ENCODE data around the gene SLC30A3. TPM values are rescaled to one million over a fixed set of nuclear protein-coding genes. Genes with fewer than 3 reads are reported as not detected.
"Not testable (repeated sequence)": the region's sequence is repeated elsewhere in the genome, so short reads cannot be mapped to it uniquely, and the experiment has no call there.

The SLC30A3 gene
- total RNA-seq, 2 experiments from 2014 or later, result 0.45 TPM

DNA sequence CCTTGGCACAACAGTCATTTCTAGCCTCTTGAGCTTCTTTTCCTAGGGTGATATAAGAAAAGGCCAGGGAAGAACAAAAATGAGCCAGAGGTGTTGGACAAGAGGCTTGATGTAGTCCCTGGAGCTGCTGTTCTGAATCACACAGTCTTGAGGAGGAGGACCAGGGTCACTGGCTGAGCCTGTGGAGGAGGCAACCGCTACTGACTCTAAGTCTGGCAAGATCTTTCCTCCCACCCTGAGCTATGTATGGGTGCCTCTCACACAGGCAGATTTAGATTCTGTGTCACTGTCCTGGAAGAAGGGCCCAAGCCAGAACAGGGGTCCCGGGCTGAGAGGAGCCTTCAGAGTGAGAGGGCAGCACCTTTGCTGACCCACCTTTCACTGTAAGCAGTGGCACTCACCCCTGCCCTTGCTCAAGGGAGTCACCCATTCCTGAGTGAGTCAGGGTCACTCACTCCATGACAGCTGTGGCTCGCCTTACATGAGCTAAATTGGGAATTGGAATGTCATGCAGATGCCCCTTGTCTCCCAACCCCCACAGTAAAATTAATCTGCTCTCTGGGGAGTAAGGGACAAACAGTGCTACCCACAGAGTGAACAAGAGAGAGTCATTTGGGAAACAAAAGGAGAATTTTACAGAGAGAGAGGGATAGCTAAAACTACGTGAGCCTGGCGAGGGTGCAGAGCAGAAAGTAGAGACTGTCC lies 19.2 kb upstream of the SLC30A3 start, which contains the start of gene TRIM54:
Gene TRIM54, plus strand, starts transcription at position 575 of the 705 bp plus-strand sequence. CDS start 303 bp downstream, outside the sequence.
- ChIA-PET CTCF (interaction anchor here (0.7 to 5.9 kb wide), 11 partner anchors 9 to 320 kb away, joined by 3 to 75 read pairs (median 6); partner anchors contain the start of genes ABHD1, MPV17, PREB and SLC30A3), POLR2A (interaction anchor here (0.8 to 1.7 kb wide), 3 partner anchors 18 to 65 kb away, joined by 4 to 5 read pairs (median 4); partner anchors contain the start of gene CAD)
- Mint-ChIP-seq H3K27ac (no peak within 1 kb of the TSS), H3K9me3 (no peaks in the 10 kb centered on the region), H3K27me3 (peaks cover 54% of the 10 kb centered on the region), H3K36me3 (ENCODE audit: low read depth) (no peaks in the 10 kb centered on the region), H3K4me3 (no peak within 1 kb of the TSS), H3K4me1 (peaks cover 13% of the 10 kb centered on the region)
- no peak for DNase-seq

DNA sequence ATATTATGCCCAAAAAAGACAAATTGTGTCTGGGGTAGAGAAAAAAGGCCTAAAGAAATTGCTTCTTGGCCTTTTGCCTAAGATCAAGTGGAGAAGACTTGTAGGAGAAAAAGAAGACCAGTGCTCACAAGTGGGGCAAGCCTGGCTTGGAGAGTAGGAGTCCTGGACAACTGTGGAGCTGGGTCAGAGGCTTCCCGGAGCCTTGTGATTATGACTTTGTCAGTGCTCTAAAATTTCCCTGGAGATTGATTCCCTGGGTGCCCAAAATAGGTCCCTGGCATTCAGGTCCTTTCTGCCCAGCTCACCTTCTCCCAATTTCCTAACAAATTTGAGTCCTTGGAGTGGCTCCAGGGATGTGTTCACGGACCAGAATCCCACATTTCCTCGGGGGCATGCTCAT lies 18.6 kb upstream of the SLC30A3 start:
- CTCF ChIA-PET, result interaction anchor here (0.7 to 5.9 kb wide), 12 partner anchors 9 to 319 kb away, joined by 3 to 75 read pairs (median 6); partner anchors contain the start of genes ABHD1, MPV17, PREB and SLC30A3
- POLR2A ChIA-PET, result interaction anchor here (0.8 to 1.0 kb wide), 2 partner anchors 32 to 65 kb away, joined by 4 to 5 read pairs; partner anchors contain the start of gene CAD
- Mint-ChIP-seq H3K27ac (no peak overlapping the region), H3K27me3 (peaks cover 50% of the 10 kb centered on the region), H3K36me3 (ENCODE audit: low read depth) (no peaks in the 10 kb centered on the region), H3K9me3 (no peaks in the 10 kb centered on the region), H3K4me3 (no peak overlapping the region), H3K4me1 (peaks cover 13% of the 10 kb centered on the region)
- DNase-seq, result no peak

DNA sequence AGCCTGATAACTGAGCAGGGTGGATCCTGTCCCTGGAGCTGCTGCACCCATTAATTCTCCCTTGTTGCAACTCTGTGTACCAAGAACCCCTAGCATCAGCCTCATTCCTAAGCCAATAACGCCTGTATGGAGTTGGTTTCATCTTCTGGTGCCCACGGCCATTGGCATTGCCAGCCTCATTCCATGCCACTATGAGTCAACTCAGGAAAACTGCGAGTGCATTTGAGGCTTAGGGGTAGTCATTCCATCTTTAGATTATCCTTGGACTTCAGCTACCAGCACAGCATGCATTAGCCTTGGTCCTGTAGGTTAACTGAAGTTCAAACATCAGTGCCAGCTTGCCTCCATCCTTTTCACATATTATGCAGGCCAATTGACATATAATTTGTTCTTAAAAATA lies 18.0 kb upstream of the SLC30A3 start:
- DNase-seq, result no peak
- CTCF ChIA-PET, result interaction anchor here (1.0 to 5.9 kb wide), 14 partner anchors 9 to 319 kb away, joined by 3 to 75 read pairs (median 8); partner anchors contain the start of genes PREB and SLC30A3
- Mint-ChIP-seq H3K27ac (no peak overlapping the region), H3K36me3 (ENCODE audit: low read depth) (no peaks in the 10 kb centered on the region), H3K4me3 (no peak overlapping the region), H3K27me3 (peaks cover 46% of the 10 kb centered on the region), H3K4me1 (peaks cover 13% of the 10 kb centered on the region), H3K9me3 (no peaks in the 10 kb centered on the region)
- POLR2A ChIA-PET, result interaction anchor here (1.0 to 1.3 kb wide), 2 partner anchors 32 to 185 kb away, joined by 3 to 5 read pairs; no protein-coding TSS in a partner anchor

DNA sequence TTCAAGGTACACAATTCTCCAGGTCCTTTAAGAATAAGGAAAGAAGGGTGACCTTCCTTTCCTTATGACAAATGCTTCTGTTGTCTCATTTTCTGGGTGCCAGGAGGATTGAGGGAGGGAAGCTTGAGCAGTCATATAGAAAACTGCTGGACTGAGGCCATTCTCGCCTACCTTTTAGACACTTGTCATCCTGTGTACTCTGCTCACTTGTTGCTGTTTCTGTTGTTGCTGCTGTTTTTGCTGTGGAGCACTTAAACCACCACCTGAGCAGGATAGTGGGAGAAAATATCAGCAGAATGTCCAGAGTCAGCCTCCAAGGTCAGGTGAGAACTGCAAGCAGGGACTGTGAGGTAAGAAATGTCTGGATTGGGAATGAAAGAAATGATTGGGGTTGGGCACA lies 15.2 kb upstream of the SLC30A3 start:
- no peak for DNase-seq
- ChIA-PET CTCF (interaction anchor here (1.1 to 5.9 kb wide), 6 partner anchors 25 to 405 kb away, joined by 3 to 75 read pairs (median 6); no protein-coding TSS in a partner anchor), POLR2A (interaction anchor here (1.2 kb wide), 1 partner anchor 13 kb away, joined by 3 read pairs; no protein-coding TSS in a partner anchor)
- H3K36me3 Mint-ChIP-seq (ENCODE audit: low read depth), result no peaks in the 10 kb centered on the region
- no peak overlapping the region for H3K4me3 Mint-ChIP-seq
- peaks cover 15% of the 10 kb centered on the region for H3K4me1 Mint-ChIP-seq
- H3K27me3 Mint-ChIP-seq, result peaks cover 35% of the 10 kb centered on the region
- no peak overlapping the region for H3K27ac Mint-ChIP-seq
- H3K9me3 Mint-ChIP-seq, result no peaks in the 10 kb centered on the region

DNA sequence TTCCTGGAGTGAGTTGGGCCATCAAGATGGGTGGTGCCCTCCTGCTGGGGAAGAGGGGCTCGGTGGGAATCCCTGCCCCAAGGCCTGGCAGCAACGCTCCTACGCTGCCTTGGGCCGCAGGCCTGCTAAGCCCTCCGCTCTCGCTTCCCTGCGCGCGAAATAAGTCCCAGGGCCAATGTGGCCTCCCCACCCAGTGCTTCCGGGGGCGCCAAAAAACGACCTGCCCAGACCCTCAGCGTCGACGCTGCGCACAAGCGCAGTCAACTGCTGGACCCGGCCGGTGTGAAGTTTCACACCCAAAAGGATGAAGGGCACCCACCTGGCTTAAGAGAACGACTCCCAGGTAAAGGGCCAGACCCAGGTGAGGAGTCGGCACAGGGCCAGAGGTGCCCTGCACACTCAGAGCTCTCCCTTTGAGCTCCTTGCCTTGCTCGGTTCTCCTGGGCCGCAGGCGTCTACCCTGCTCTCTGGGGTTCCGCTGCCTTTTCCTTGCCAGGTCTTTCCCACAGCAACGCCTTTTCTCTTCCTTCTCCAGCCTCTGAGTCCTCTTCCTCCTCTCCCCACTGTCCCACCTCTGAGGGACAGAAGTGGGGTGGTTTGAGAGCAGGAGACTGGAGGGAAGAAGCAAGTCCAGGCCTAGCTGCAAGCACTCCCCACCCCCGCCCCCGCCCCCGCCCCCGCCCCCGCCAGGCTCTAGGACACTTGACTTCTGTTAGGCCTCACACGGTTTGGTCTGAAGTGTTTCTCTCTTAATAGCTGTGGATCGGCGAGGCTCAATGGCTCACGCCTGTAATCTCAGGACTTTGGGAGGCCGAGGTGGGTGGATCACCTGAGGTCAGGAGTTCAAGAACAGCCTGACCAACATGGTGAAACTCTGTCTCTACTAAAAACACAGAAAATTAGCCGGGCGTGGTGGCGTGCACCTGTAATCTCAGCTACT lies 12.6 kb upstream of the SLC30A3 start, which contains the start of gene DNAJC5G:
Gene DNAJC5G, plus strand, starts transcription at position 223 of the 940 bp plus-strand sequence. CDS start 1,296 bp downstream, outside the sequence.
- H3K9me3 Mint-ChIP-seq, result no peaks in the 10 kb centered on the region
- no peak for DNase-seq
- H3K27me3 Mint-ChIP-seq, result peaks cover 28% of the 10 kb centered on the region
- no peak within 1 kb of the TSS for H3K4me3 Mint-ChIP-seq
- no peaks in the 10 kb centered on the region for H3K36me3 Mint-ChIP-seq (ENCODE audit: low read depth)
- H3K27ac Mint-ChIP-seq, result no peak within 1 kb of the TSS
- ChIA-PET POLR2A (interaction anchor here (0.5 to 1.3 kb wide), 2 partner anchors 11 to 294 kb away, joined by 3 to 5 read pairs; no protein-coding TSS in a partner anchor), CTCF (interaction anchor here (0.7 kb wide), 2 partner anchors 28 to 106 kb away, joined by 3 read pairs; no protein-coding TSS in a partner anchor)
- H3K4me1 Mint-ChIP-seq, result peaks cover 14% of the 10 kb centered on the region

DNA sequence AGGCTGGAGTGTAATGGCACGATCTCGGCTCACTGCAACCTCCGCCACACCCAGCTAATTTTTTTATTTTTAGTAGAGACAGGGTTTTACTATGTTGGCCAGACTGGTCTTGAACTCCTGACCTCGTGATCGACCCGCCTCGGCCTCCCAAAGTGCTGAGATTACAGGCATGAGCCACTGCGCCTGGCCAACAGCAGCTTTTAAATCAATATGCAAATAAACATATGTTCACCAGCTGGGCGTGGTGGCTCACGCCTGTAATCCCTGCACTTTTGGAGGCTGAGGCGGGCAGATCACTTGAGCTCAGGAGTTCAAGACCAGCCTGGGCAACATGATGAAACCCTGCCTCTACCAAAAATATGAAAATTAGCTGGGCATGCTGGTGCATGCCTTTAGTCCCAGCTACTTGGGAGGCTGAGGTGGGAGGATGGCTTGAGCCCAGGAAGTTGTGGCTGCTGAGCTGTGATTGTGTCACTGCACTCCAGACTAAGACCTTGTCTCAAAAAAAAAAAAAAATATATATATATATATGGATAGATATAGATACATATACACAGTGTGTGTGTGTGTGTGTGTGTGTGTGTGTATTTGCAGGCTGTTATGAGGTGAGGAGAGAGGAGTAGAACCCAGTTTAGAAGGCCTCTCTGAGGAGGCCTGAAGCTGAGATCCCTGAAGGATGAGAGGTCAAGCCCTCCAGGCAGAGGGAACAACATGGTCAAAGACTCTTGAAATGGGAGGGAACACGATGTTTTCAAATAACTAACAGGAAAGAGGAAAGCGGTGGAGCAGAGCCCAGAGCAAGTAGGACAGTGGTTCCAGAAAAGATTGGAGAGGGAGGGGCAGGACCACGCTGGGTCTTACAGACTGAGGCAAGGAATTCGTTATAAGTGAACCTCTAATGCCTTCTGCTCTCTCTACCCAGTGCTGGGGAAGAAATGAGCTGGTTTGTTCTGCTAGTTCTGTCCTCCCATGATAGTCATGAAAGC lies 10.0 kb upstream of the SLC30A3 start:
- H3K27ac Mint-ChIP-seq; DNase-seq; H3K9me3 Mint-ChIP-seq; H3K4me1 Mint-ChIP-seq; H3K4me3 Mint-ChIP-seq; H3K36me3 Mint-ChIP-seq (ENCODE audit: low read depth): not testable (repeated sequence)
- peaks cover 33% of the 10 kb centered on the region for H3K27me3 Mint-ChIP-seq
- CTCF ChIA-PET, result interaction anchor here (0.9 to 2.3 kb wide), 6 partner anchors 9 to 311 kb away, joined by 3 to 9 read pairs (median 4); partner anchors contain the start of genes SLC30A3 and TRIM54
- POLR2A ChIA-PET, result interaction anchor here (1.4 kb wide), 1 partner anchor 14 kb away, joined by 3 read pairs; no protein-coding TSS in a partner anchor

DNA sequence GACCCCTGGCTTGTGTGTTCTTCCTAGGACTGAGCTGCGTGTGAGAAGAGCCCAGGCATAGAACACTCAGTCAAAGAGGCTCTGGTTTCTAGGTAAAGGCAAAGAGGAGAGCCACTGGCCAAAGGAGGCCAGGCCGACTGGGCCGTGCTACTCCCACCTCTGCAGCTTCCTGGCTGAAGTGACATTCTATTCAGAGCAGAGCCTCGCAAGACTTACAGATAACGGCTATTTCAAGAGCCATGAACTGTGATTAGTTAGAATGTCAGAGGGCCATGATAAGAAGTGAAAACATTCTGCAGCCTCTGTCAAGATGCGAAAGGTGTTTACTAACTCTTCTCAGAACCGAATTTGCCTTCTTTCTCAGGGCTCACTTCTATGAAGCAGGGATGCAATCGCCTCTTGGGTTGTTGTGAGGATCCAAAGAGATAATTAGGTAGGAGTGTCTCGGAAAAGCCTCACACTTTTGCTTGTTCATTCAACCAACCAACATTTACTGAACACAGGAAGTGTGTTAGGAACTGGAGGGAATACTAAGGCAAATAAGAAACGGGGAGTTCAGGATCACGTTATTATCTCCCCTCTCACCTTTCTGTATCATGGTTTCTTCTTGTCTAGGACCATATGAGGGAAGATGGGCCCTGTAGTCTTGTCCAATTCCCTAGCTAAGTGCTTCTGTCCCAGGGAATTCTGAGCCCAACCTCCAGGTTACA lies 8.9 kb upstream of the SLC30A3 start:
- Mint-ChIP-seq H3K4me1 (peaks cover 5% of the 10 kb centered on the region), H3K4me3 (no peak overlapping the region), H3K27me3 (peaks cover 28% of the 10 kb centered on the region), H3K9me3 (no peaks in the 10 kb centered on the region), H3K27ac (no peak overlapping the region), H3K36me3 (ENCODE audit: low read depth) (no peaks in the 10 kb centered on the region)
- POLR2A ChIA-PET, result interaction anchor here (1.1 to 1.4 kb wide), 2 partner anchors 13 to 31 kb away, joined by 3 read pairs; no protein-coding TSS in a partner anchor
- no peak for DNase-seq
- CTCF ChIA-PET, result interaction anchor here (0.9 to 2.5 kb wide), 7 partner anchors 8 to 170 kb away, joined by 3 to 19 read pairs (median 5); partner anchors contain the start of genes SLC30A3 and TRIM54

DNA sequence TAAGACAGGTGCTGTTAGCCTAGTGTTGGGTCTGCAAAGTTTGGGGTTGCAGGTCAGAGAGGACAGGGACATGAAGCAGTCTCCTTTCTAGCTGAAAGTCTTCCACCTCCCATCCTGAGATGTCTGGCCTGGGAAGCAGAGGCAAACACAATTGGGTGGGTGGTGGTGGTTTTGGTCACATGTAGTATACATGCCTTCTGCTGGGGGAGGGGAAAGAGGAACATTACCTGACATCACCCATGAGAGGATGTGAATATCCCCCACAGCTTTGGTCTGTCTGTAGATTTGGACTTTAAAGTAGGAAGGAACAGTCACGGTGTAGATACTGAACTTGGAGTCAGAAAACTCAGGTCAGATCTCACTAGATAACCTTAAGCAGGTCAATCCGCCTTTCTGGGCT lies 7.8 kb upstream of the SLC30A3 start:
- H3K9me3 Mint-ChIP-seq, result no peaks in the 10 kb centered on the region

DNA sequence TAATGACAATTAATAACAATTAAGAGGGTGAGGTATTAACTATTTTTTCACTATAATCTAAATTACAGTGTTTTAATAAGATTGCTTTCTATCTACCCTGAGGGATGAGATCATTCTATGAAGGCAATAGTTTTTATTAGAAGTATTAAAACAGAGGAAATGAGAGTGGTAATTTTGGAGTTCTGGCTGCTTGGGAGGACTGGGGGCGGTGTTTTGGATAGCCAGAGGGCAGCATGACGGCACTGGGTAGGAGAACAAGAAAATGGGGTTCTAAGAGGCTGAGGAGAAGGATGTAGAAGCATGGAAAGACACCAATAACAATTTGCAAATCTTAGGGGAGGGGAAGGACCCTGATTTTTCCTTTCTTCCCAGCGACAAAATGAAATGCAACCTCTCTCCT lies 7.3 kb upstream of the SLC30A3 start:
- Mint-ChIP-seq H3K36me3 (ENCODE audit: low read depth) (no peaks in the 10 kb centered on the region), H3K4me3 (no peak overlapping the region), H3K27ac (no peak overlapping the region), H3K9me3 (no peaks in the 10 kb centered on the region), H3K27me3 (peaks cover 27% of the 10 kb centered on the region), H3K4me1 (peaks cover 10% of the 10 kb centered on the region)
- ChIA-PET POLR2A (no interaction called here), CTCF (interaction anchor here (0.6 to 2.5 kb wide), 3 partner anchors 9 to 125 kb away, joined by 3 to 19 read pairs (median 5); no protein-coding TSS in a partner anchor)
- no peak for DNase-seq

More for the DNA sequence above, 7.8 kb upstream of the SLC30A3 start:
- CTCF ChIA-PET, result interaction anchor here (0.6 to 2.5 kb wide), 3 partner anchors 9 to 125 kb away, joined by 3 to 19 read pairs (median 5); no protein-coding TSS in a partner anchor
- no peaks in the 10 kb centered on the region for H3K36me3 Mint-ChIP-seq (ENCODE audit: low read depth)
- POLR2A ChIA-PET, result interaction anchor here (1.1 kb wide), 1 partner anchor 30 kb away, joined by 3 read pairs; no protein-coding TSS in a partner anchor
- no peak overlapping the region for H3K4me3 Mint-ChIP-seq
- no peak overlapping the region for H3K27ac Mint-ChIP-seq
- no peak for DNase-seq
- peaks cover 5% of the 10 kb centered on the region for H3K4me1 Mint-ChIP-seq
- H3K27me3 Mint-ChIP-seq, result peaks cover 27% of the 10 kb centered on the region

DNA sequence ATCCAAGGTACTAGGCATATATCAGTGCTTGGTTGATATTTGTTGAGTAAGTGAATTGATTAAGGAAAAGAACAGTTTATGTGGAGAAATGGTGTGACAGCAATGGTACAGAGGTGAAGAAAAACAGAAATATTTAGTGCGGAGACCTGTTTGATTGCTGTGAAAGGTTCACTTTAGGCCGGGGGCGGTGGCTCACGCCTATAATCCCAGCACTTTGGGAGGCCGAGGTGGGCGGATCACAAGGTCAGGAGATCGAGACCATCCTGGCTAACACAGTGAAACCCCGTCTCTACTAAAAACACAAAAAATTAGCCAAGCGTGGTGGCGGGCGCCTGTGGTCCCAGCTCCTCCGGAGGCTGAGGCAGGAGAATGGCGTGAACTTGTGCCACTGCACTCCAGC lies 5.4 kb upstream of the SLC30A3 start:
- POLR2A ChIA-PET; DNase-seq; H3K4me3 Mint-ChIP-seq; CTCF ChIA-PET; H3K27ac Mint-ChIP-seq; H3K9me3 Mint-ChIP-seq; H3K36me3 Mint-ChIP-seq (ENCODE audit: low read depth): not testable (repeated sequence)
- H3K27me3 Mint-ChIP-seq, result peaks cover 35% of the 10 kb centered on the region
- peaks cover 24% of the 10 kb centered on the region for H3K4me1 Mint-ChIP-seq

DNA sequence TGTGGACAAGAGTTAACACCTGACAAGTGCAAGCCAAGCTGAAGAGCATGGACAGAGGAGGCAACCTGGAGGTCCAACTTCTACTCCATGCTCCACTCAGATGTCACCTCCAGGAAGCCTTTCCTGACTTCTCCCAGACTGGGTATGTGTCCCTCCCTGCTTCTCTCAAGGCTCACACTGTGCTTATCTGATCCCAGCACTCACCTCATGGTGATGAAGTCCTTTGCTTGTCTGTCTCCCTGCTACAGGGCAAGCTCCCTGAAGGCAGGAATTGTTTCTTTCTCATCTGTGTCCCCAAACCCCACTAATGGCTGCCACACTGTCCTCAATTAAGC lies 2.7 kb upstream of the SLC30A3 start:
- Mint-ChIP-seq H3K27me3 (peaks cover 44% of the 10 kb centered on the region), H3K27ac (no peak overlapping the region), H3K4me1 (peaks cover 34% of the 10 kb centered on the region), H3K9me3 (no peaks in the 10 kb centered on the region), H3K36me3 (ENCODE audit: low read depth) (no peaks in the 10 kb centered on the region), H3K4me3 (peak overlapping the region; percentile 25)
- no peak for DNase-seq
- POLR2A ChIA-PET, result interaction anchor here (0.9 to 1.9 kb wide), 5 partner anchors 11 to 27 kb away, joined by 3 to 5 read pairs (median 3); no protein-coding TSS in a partner anchor
- CTCF ChIA-PET, result interaction anchor here (0.9 to 5.6 kb wide), 8 partner anchors 15 to 108 kb away, joined by 3 to 38 read pairs (median 3); partner anchors contain the start of gene TRIM54

Measured in activated CD4-positive, alpha-beta memory T cell treated with anti-CD3 and anti-CD28 coated beads, Interleukin-2, amount 10 ng/mL, durations not matched to agents 7 days and 5 days (primary cell).